BJ (cell line): ENCODE results near the gene CALM3. TPM values are rescaled to one million over a fixed set of nuclear protein-coding genes. Genes with fewer than 3 reads are reported as not detected.

Experiments used
- CTCF ChIA-PET: fragments of 350-600 bp; formaldehyde crosslinking; extraction: SDS; loops from one replicate; lab custom pipeline; 2021; ENCODE audit warnings: antibody characterized with exemption, inconsistent platforms; lab: Yijun Ruan, JAX
- POLR2A ChIA-PET: fragments of 300-600 bp; sonication (Branson Sonifier 250); formaldehyde crosslinking; extraction: SDS; loops from one replicate; lab custom pipeline; 2021; ENCODE audit warnings: antibody characterized with exemption; lab: Charles Lee
- DNase-seq: peaks from one replicate; pipeline ENCODE4 v3.0.0-alpha.2; 2011; ENCODE audit warnings: low read depth
- H3K27me3 ChIP-seq: 2 replicates; pipeline ENCODE4 v1.6.0; 2011; ENCODE audit warnings: low read length; ENCODE audit not compliant: control insufficient read depth, insufficient read depth
- H3K36me3 ChIP-seq: 2 replicates; pipeline ENCODE4 v1.5.1; 2011; ENCODE audit warnings: low read length; ENCODE audit not compliant: control insufficient read depth, insufficient read depth
- H3K4me3 ChIP-seq: 2 replicates; pipeline ENCODE4 v1.5.1; 2011; ENCODE audit warnings: low read depth, mild to moderate bottlenecking, control low read depth, low read length
- CTCF ChIP-seq: IDR thresholded peaks from 2 replicates; pipeline ENCODE4 v1.5.1; 2011; ENCODE audit warnings: low read depth, mild to moderate bottlenecking, control low read depth, inconsistent platforms, low read length, moderate library complexity; ENCODE audit not compliant: insufficient read depth
- polyA plus RNA-seq: library from polyadenylated mRNA; depleted of rRNA; stranded (reverse); fragments of >200 nt; gene quantifications from 2 replicates; pipeline ENCODE4 v1.2.3, GENCODE V29; 2011

CALM3 gene
- polyA plus RNA-seq, 1 experiment, result 516 TPM

DNA sequence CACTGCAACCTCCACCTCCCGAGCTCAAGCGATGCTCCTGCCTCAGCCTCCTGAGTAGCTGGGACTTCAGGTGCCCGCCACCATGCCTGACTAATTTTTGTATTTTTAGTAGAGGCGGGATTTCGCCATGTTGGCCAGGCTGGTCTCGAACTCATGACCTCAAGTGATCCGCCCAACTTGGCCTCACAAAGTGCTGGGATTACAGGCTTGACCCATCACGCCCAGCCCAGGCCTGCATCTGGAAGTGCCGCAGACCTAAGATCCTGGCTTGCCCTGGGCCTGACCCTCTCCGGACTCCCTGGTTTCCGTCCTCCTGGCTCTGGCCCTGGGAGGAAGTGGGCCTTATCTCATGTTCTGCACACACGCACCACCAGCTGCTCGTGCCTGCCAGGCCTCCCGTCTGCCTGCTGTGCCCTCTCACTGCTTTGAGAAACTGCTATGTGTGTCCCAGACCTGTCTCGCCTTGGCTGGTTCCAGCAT lies 28.5 kb downstream of the CALM3 start:
- Histone ChIP-seq H3K27me3 (no peaks in the 10 kb centered on the region), H3K36me3 (no peaks in the 10 kb centered on the region), H3K4me3 (no peak overlapping the region)
- POLR2A ChIA-PET, result no interaction called here
- CTCF ChIA-PET, result interaction anchor here (0.8 to 5.4 kb wide), 4 partner anchors 10 to 32 kb away, joined by 3 to 34 read pairs (median 6); partner anchors contain the start of gene DACT3
- TF ChIP-seq CTCF, result no peak
- no peak for DNase-seq

GRCh38 chr19:46630586-46631205 lies 29.6 kb downstream of the CALM3 start:
- POLR2A ChIA-PET, result interaction anchor here (0.6 to 0.9 kb wide), 2 partner anchors 14 to 31 kb away, joined by 3 to 5 read pairs; partner anchors contain the start of gene DACT3
- H3K4me3 ChIP-seq, result no peak overlapping the region
- DNase-seq, result no peak
- no peaks in the 10 kb centered on the region for H3K27me3 ChIP-seq
- no peak for TF ChIP-seq CTCF
- no peaks in the 10 kb centered on the region for H3K36me3 ChIP-seq
- CTCF ChIA-PET, result interaction anchor here (0.6 to 5.4 kb wide), 7 partner anchors 8 to 602 kb away, joined by 3 to 34 read pairs (median 6); partner anchors contain the start of genes CALM3 and DACT3

DNA sequence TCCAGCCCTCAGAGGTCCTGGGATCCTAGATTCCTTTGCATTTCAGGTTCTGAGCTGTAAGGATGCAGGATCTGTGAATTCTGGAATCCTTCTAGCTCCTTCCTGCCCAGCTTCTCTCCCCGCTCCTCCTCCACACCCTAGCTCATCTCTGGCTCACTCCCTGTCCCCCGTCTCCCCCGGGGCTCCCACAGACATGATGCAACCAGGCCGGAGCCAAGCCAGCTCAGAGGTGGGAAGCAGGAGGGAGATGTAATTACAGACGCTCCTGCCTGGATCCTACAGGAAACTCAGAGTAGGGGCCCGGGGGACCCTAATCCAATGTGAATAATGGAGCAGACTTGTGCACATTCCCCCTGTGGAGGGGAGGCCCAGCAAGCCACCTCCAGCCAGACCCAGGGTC lies 30.4 kb downstream of the CALM3 start:
- DNase-seq, result no peak
- POLR2A ChIA-PET, result interaction anchor here (0.6 to 0.9 kb wide), 2 partner anchors 15 to 30 kb away, joined by 3 to 5 read pairs; partner anchors contain the start of gene DACT3
- Histone ChIP-seq H3K27me3 (no peaks in the 10 kb centered on the region), H3K4me3 (no peak overlapping the region), H3K36me3 (no peaks in the 10 kb centered on the region)
- TF ChIP-seq CTCF, result no peak
- CTCF ChIA-PET, result interaction anchor here (0.6 to 5.4 kb wide), 8 partner anchors 9 to 601 kb away, joined by 3 to 34 read pairs (median 6); partner anchors contain the start of genes CALM3 and DACT3

GRCh38 chr19:46633130-46633529 lies 32.0 kb downstream of the CALM3 start:
- TF ChIP-seq CTCF, result no peak
- DNase-seq, result no peak
- no peaks in the 10 kb centered on the region for H3K36me3 ChIP-seq
- H3K4me3 ChIP-seq, result no peak overlapping the region
- POLR2A ChIA-PET, result no interaction called here
- CTCF ChIA-PET, result interaction anchor here (1.2 to 5.4 kb wide), 5 partner anchors 14 to 34 kb away, joined by 3 to 34 read pairs (median 4); partner anchors contain the start of gene DACT3
- no peaks in the 10 kb centered on the region for H3K27me3 ChIP-seq

DNA sequence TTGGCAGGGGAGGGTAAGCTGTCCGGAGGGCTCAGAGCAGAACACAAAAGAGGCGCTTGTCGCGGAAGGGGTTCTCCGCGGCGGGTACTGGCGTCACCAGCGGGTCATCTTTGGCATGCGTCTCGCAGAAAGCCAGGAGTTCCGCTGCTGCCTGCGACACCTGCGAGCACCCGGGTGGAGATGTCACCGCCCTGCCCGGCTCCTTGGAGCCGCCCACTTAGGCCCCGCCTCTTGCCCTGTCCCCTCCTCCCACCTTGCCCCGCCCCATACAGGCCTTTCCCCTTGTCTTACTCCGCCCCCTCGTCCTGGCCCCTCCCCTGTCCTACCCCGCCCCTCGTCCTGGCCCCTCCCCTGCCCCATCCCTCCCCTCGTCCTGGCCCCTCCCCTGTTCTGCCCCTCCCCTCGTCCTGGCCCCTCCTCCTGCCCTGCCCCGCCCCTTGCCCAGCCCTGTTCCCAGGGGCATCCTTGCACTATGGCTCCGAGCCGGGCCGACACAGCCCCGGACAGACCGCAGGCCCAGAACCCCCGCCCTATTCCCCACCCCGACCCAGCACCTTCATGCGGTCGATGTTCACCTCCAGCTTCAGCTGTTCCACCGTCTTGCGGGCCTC lies 33.0 kb downstream of the CALM3 start:
- no peak for DNase-seq
- H3K36me3 ChIP-seq, result no peaks in the 10 kb centered on the region
- TF ChIP-seq CTCF, result no peak
- H3K4me3 ChIP-seq, result peak overlapping the region; percentile 36
- POLR2A ChIA-PET, result no interaction called here
- H3K27me3 ChIP-seq, result no peaks in the 10 kb centered on the region
- CTCF ChIA-PET, result interaction anchor here (1.3 to 5.4 kb wide), 4 partner anchors 19 to 33 kb away, joined by 3 to 34 read pairs (median 19); partner anchors contain the start of gene DACT3
